ENCODE results near the gene RAB28. TPM values are rescaled to one million over a fixed set of nuclear protein-coding genes. Genes with fewer than 3 reads are reported as not detected.

Gene RAB28
- total RNA-seq, 1 donor from 2014 or later = 26.9 TPM

GRCh38 chr4:13470379-13470778 lies 13.8 kb downstream of the RAB28 start:
- no peak for DNase-seq (ENCODE audit: low spot score, unreplicated experiment)
- peaks cover 7% of the 10 kb centered on the region for H3K4me1 Mint-ChIP-seq (ENCODE audit: low read depth)
- H3K27me3 Mint-ChIP-seq = no peaks in the 10 kb centered on the region
- H3K9me3 Mint-ChIP-seq (ENCODE audit: low read depth) = peaks cover 8% of the 10 kb centered on the region
- TF ChIP-seq, protein P1, sequence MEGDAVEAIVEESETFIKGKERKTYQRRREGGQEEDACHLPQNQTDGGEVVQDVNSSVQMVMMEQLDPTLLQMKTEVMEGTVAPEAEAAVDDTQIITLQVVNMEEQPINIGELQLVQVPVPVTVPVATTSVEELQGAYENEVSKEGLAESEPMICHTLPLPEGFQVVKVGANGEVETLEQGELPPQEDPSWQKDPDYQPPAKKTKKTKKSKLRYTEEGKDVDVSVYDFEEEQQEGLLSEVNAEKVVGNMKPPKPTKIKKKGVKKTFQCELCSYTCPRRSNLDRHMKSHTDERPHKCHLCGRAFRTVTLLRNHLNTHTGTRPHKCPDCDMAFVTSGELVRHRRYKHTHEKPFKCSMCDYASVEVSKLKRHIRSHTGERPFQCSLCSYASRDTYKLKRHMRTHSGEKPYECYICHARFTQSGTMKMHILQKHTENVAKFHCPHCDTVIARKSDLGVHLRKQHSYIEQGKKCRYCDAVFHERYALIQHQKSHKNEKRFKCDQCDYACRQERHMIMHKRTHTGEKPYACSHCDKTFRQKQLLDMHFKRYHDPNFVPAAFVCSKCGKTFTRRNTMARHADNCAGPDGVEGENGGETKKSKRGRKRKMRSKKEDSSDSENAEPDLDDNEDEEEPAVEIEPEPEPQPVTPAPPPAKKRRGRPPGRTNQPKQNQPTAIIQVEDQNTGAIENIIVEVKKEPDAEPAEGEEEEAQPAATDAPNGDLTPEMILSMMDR (IDR thresholded peaks at IDR 0.05; ENCODE audit: unreplicated experiment) = no peak
- no peak overlapping the region for H3K4me3 Mint-ChIP-seq (ENCODE audit: low read depth)
- H3K36me3 Mint-ChIP-seq (ENCODE audit: insufficient read depth) = peaks cover 17% of the 10 kb centered on the region
- no peak overlapping the region for H3K27ac Mint-ChIP-seq

GRCh38 chr4:13464973-13465372 lies 19.2 kb downstream of the RAB28 start:
- H3K27me3 Mint-ChIP-seq = no peaks in the 10 kb centered on the region
- H3K4me1 Mint-ChIP-seq (ENCODE audit: low read depth) = peaks cover 19% of the 10 kb centered on the region
- TF ChIP-seq, protein P1 (IDR thresholded peaks at IDR 0.05; ENCODE audit: unreplicated experiment) = no peak
- H3K9me3 Mint-ChIP-seq (ENCODE audit: low read depth) = peaks cover 12% of the 10 kb centered on the region
- no peak for DNase-seq (ENCODE audit: low spot score, unreplicated experiment)
- H3K4me3 Mint-ChIP-seq (ENCODE audit: low read depth) = no peak overlapping the region
- peaks cover 24% of the 10 kb centered on the region for H3K36me3 Mint-ChIP-seq (ENCODE audit: insufficient read depth)
- no peak overlapping the region for H3K27ac Mint-ChIP-seq

DNA sequence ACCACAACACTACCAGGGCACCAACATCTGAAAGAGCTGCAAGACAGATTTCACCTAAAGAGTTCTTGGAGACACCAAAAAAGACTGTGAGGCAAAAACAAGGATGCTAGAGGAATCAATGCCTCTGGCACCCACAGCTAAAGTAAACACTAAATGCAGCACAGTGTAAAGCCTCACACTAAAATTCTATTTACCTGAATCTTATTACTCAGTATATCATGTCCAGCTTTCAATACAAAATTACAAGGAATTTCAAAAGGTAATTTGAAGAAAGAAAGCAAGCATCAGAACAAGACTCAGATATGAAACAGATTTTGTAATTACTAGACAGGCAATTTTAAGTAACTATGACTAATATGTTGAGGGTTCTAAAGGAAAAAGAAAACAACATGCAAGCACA lies 19.6 kb downstream of the RAB28 start:
- Mint-ChIP-seq H3K9me3 (ENCODE audit: low read depth) (peaks cover 12% of the 10 kb centered on the region), H3K36me3 (ENCODE audit: insufficient read depth) (peaks cover 24% of the 10 kb centered on the region), H3K27ac (no peak overlapping the region), H3K27me3 (no peaks in the 10 kb centered on the region), H3K4me3 (ENCODE audit: low read depth) (no peak overlapping the region), H3K4me1 (ENCODE audit: low read depth) (peaks cover 19% of the 10 kb centered on the region)
- TF ChIP-seq, protein P1 (IDR thresholded peaks at IDR 0.05; ENCODE audit: unreplicated experiment) = no peak
- DNase-seq (ENCODE audit: low spot score, unreplicated experiment) = no peak

DNA sequence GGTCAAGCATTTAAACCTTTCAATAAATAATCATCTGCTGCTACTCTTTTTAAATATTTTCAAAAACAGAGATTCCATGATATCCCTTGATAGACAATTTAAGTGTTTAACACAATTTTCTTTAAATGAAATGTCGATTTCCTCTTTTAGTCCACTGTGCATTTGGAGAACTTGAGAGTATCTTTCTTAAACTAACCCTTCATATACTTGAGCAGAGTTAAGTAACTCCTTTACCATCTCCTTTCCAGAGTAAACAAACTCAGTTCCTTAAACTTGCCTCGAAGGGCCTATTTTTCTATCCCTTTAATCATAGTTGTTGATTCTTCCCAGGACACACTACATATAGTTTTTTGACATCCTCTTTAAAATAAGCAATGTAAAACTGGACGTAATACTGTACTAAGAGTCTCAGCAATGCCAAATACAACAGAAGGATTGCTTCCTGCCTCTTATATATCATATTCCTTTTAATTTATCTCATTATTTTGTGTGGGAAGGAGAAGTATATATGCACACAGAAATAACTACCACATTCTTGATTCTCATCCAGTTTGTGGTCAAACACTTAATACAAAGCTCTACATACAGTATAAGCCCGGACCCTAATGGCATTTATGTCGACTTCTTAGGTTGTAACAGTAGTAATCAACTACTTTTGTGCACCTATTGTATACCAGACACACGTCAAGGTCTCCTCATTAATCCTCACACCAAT lies 22.8 kb downstream of the RAB28 start:
- Mint-ChIP-seq H3K4me1 (ENCODE audit: low read depth) (peaks cover 15% of the 10 kb centered on the region), H3K27me3 (no peaks in the 10 kb centered on the region), H3K27ac (no peak overlapping the region), H3K36me3 (ENCODE audit: insufficient read depth) (peaks cover 18% of the 10 kb centered on the region), H3K4me3 (ENCODE audit: low read depth) (no peak overlapping the region), H3K9me3 (ENCODE audit: low read depth) (peaks cover 12% of the 10 kb centered on the region)
- TF ChIP-seq, protein P1 (IDR thresholded peaks at IDR 0.05; ENCODE audit: unreplicated experiment) = no peak
- DNase-seq (ENCODE audit: low spot score, unreplicated experiment) = no peak

DNA sequence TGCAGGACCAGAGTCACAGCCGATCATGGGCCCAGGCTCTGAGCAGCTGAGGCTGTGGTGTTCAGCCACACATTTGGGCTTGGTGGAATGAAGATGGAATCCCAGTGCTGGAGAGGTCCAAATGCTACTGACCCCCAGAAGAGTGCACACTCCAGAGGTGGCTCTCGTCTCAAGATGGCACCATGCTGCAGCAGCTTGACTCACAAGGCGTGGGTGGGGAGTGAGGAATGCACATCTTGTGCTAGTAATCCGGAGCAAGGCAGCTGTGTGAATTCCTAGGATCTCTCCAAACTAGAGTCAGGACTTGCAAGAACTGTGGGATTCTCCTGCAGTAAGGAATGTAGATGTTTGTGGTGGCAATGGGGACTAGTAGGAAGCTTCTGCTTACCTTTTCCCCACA lies 28.7 kb downstream of the RAB28 start:
- TF ChIP-seq, protein P1 (IDR thresholded peaks at IDR 0.05; ENCODE audit: unreplicated experiment) = no peak
- Mint-ChIP-seq H3K27me3 (no peaks in the 10 kb centered on the region), H3K4me1 (ENCODE audit: low read depth) (no peaks in the 10 kb centered on the region), H3K4me3 (ENCODE audit: low read depth) (no peak overlapping the region), H3K36me3 (ENCODE audit: insufficient read depth) (peaks cover 12% of the 10 kb centered on the region), H3K27ac (no peak overlapping the region), H3K9me3 (ENCODE audit: low read depth) (no peaks in the 10 kb centered on the region)
- DNase-seq (ENCODE audit: low spot score, unreplicated experiment) = no peak
